ENCODE data around the gene PLPP3. TPM values are rescaled to one million over a fixed set of nuclear protein-coding genes. Genes with fewer than 3 reads are reported as not detected.
A peak's percentile ranks its signal among the peaks of the same experiment; 100 is the strongest.

The PLPP3 gene
- total RNA-seq, 1 donor from 2014 or later: 16.1 TPM

DNA sequence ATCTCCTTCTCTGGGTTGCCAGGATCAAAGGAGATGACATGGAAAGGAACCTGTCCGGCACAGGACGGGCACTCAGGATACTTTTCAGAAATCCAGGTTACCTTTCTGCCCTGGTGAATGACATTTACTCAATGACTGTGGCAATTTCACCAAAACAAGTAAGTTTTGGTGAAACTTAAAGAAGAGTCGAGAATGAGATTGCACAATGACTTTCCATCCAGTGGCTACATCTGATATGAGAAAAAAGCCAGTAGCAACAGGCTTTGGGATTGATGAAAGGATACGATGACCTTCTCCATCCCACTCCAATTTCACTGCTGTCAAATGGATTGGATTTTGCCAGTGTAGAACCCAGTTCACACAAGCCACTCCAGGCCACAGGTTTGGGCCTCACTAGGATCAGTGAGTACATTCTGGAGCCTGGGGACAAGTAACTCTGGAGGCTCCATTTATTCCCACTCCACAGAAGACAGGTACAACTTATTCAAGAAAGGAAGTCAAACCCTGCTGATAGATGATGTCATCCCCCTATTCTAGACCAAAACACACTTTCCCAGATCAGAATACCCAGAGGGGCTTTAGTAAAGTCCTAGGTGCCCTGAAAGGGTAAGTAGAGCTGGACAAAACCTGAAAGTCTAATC is 63.3 kb downstream of the PLPP3 start:
- Mint-ChIP-seq H3K27me3 (no peaks in the 10 kb centered on the region), H3K9me3 (ENCODE audit: low read depth) (no peaks in the 10 kb centered on the region), H3K4me1 (ENCODE audit: low read depth) (peaks cover 24% of the 10 kb centered on the region), H3K4me3 (ENCODE audit: low read depth) (no peak overlapping the region), H3K27ac (peak overlapping the region; percentile 99), H3K36me3 (ENCODE audit: insufficient read depth) (peaks cover 8% of the 10 kb centered on the region)
- no peak for DNase-seq (ENCODE audit: low spot score, unreplicated experiment)
- TF ChIP-seq, protein P1, sequence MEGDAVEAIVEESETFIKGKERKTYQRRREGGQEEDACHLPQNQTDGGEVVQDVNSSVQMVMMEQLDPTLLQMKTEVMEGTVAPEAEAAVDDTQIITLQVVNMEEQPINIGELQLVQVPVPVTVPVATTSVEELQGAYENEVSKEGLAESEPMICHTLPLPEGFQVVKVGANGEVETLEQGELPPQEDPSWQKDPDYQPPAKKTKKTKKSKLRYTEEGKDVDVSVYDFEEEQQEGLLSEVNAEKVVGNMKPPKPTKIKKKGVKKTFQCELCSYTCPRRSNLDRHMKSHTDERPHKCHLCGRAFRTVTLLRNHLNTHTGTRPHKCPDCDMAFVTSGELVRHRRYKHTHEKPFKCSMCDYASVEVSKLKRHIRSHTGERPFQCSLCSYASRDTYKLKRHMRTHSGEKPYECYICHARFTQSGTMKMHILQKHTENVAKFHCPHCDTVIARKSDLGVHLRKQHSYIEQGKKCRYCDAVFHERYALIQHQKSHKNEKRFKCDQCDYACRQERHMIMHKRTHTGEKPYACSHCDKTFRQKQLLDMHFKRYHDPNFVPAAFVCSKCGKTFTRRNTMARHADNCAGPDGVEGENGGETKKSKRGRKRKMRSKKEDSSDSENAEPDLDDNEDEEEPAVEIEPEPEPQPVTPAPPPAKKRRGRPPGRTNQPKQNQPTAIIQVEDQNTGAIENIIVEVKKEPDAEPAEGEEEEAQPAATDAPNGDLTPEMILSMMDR (IDR thresholded peaks at IDR 0.05; ENCODE audit: unreplicated experiment): no peak

DNA sequence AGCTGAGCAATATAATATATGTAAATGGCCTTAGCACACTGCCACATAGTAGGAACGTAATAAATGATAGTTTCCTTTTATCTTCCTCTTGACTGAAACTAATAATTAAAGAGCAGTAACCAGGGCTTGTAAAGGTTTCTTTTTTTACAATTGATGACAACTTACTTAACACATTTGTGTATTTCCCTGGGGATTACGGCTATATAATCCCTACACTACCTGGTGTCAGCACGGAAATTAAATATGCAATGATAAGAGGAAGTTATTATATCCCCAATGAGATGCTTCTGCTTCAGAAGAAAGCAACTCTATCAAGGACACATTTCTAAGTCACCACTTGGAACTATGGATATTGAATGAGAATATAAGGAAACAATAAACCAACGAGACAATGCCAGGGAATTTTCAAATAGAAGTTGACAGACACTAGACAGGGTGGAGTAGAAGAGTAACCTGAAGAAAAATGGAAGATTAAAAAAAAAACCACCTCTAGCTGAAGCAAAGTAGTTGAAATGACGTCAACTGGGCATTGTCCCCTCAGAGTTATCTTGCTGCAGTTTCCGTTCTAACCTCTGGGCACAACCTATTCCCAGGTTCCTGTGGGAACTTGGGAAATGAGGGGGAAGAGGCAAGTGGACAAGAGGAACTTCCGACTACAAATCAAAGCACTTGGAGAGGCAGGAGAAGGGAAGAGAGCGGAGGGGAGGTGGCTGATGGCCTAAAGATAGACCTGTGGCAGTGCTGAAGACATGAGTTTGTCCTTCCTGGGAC is 66.5 kb downstream of the PLPP3 start:
- Mint-ChIP-seq H3K4me3 (ENCODE audit: low read depth) (no peak overlapping the region), H3K9me3 (ENCODE audit: low read depth) (no peaks in the 10 kb centered on the region), H3K4me1 (ENCODE audit: low read depth) (peaks cover 47% of the 10 kb centered on the region), H3K27me3 (no peaks in the 10 kb centered on the region), H3K36me3 (ENCODE audit: insufficient read depth) (peaks cover 12% of the 10 kb centered on the region), H3K27ac (no peak overlapping the region)
- TF ChIP-seq, protein P1 (IDR thresholded peaks at IDR 0.05; ENCODE audit: unreplicated experiment): no peak
- DNase-seq (ENCODE audit: low spot score, unreplicated experiment): no peak

DNA sequence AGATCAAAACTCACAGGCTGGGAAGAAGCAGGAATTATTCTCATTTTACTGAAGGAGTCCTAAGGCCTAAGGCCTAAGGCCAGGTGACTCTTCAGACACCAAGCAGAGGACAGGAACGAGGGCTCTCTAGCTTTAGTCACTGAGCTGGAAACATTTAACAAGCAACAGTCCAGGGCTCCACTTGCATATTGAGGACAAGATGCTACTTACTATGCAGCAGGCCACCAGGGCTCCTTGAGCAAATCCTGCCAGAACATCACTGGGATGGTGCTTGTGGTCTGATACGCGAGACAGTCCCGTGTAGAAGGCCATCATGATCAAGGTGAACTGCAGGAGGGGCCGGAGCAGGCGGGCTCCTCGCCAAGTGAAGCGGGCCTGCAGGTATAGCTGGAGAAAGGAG is 67.6 kb downstream of the PLPP3 start:
- DNase-seq (ENCODE audit: low spot score, unreplicated experiment): no peak
- H3K4me3 Mint-ChIP-seq (ENCODE audit: low read depth): no peak overlapping the region
- H3K36me3 Mint-ChIP-seq (ENCODE audit: insufficient read depth): peaks cover 18% of the 10 kb centered on the region
- no peaks in the 10 kb centered on the region for H3K9me3 Mint-ChIP-seq (ENCODE audit: low read depth)
- TF ChIP-seq, protein P1 (IDR thresholded peaks at IDR 0.05; ENCODE audit: unreplicated experiment): no peak
- no peaks in the 10 kb centered on the region for H3K27me3 Mint-ChIP-seq
- peaks cover 39% of the 10 kb centered on the region for H3K4me1 Mint-ChIP-seq (ENCODE audit: low read depth)
- H3K27ac Mint-ChIP-seq: peak overlapping the region; percentile 30

DNA sequence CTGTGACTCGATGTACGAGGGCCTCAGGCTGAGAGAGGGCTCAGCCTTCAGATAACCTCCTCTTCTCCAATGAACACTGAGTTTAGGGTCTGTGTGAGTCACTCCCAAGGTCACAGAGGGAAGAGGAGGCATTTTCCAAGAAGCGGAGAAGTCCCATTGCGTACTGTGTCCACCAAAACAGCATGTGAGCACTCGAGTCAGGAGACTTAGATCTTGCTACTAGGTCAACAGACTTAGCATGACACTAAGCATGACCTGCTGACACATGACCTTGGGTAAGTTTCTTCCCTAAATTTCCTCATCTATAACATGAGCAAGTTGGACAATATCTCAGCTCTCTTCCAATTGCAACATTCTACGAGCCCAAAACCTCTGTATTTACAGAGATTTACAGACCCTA is 68.0 kb downstream of the PLPP3 start:
- Mint-ChIP-seq H3K4me1 (ENCODE audit: low read depth) (peaks cover 35% of the 10 kb centered on the region), H3K4me3 (ENCODE audit: low read depth) (no peak overlapping the region), H3K27me3 (no peaks in the 10 kb centered on the region), H3K9me3 (ENCODE audit: low read depth) (no peaks in the 10 kb centered on the region), H3K27ac (peak overlapping the region; percentile 30), H3K36me3 (ENCODE audit: insufficient read depth) (peaks cover 21% of the 10 kb centered on the region)
- no peak for DNase-seq (ENCODE audit: low spot score, unreplicated experiment)
- TF ChIP-seq, protein P1 (IDR thresholded peaks at IDR 0.05; ENCODE audit: unreplicated experiment): no peak

DNA sequence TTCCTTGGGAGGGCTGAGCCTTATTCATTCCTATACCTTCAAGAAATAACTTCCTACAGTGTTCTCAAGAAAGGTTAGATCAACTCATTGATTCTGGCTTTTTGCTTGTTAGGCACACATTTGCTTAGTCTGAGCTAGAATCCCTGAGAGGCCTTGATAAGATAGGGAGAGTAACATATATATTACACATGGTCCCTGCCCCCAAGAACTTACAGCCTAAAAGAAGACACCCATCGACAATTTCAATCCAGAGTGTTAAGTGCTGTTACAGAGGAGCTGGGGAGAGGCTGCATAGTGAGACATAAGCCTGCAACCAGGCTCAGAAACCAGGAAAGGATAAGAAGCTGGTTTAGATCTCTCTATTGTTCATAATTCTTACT is 68.7 kb downstream of the PLPP3 start:
- Mint-ChIP-seq H3K4me1 (ENCODE audit: low read depth) (peaks cover 32% of the 10 kb centered on the region), H3K27ac (peak overlapping the region; percentile 89)

More for the DNA sequence above, 68.7 kb downstream of the PLPP3 start:
- TF ChIP-seq, protein P1 (IDR thresholded peaks at IDR 0.05; ENCODE audit: unreplicated experiment): no peak
- Mint-ChIP-seq H3K9me3 (ENCODE audit: low read depth) (no peaks in the 10 kb centered on the region), H3K36me3 (ENCODE audit: insufficient read depth) (peaks cover 25% of the 10 kb centered on the region), H3K4me3 (ENCODE audit: low read depth) (no peak overlapping the region), H3K27me3 (no peaks in the 10 kb centered on the region)
- DNase-seq (ENCODE audit: low spot score, unreplicated experiment): no peak
